ENCODE results near the gene NAT14. TPM values are rescaled to one million over a fixed set of nuclear protein-coding genes. Genes with fewer than 3 reads are reported as not detected.

Gene NAT14
- total RNA-seq: 28.7 and 53.0 TPM in 2 replicates

GRCh38 chr19:55484593-55485438, at the start of gene NAT14:
Gene NAT14, plus strand, starts transcription at chr19:55485188. Its CDS starts 521 bp downstream, at chr19:55485709.

DNA sequence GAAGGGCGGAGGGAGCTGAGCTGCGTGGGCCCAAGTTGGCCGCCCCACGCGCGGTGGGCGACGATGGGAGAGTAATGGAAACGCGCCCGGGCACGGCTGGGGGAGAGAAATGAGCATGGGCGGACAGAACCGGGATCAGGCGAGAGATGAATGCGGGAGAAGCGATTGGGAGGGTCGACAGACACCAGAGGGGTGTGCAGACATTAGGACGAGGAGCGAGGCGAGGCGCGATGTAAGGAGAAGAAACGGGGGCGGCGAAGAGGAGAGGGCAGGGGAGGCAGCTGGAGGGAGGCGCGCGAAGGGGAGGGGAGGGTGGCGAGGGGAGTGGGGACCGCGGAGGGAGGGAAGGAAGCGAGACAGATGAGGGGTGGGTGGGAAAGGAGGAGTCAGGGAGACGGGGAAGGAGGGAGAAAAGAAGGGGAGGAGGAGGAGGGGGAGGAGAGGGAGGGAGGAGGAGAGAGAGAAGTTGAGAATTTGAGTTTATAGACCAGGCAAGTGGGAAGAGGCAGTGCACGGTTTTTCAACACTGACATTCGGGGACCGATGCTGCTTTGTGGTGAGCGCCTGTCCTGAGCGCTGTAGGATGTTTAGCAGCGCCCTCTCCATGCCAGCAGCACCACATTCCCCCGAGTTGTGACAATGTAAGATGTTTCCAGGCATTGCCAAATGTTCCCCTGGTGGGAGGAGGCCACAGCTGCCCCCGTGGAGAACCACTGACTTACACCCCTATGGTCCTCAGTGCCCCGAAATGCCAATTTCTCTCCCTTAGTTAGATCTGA, 41.8 kb upstream of the NAT14 start, which contains the start of gene SHISA7:
Gene SHISA7, minus strand, starts transcription at position 256 of the 779 bp plus-strand sequence. CDS start 437 bp downstream, outside the sequence.

GRCh38 chr19:55461259-55461973, 23.6 kb upstream of the NAT14 start, which contains the start of gene ISOC2:
Gene ISOC2, minus strand, starts transcription at chr19:55461642. Its CDS starts 5,156 bp downstream, at chr19:55456486.

GRCh38 chr19:55464662-55465054, 20.3 kb upstream of the NAT14 start, which contains the start of gene C19orf85:
Gene C19orf85, minus strand, starts transcription at chr19:55464751. Its CDS starts 197 bp downstream, at chr19:55464554.

DNA sequence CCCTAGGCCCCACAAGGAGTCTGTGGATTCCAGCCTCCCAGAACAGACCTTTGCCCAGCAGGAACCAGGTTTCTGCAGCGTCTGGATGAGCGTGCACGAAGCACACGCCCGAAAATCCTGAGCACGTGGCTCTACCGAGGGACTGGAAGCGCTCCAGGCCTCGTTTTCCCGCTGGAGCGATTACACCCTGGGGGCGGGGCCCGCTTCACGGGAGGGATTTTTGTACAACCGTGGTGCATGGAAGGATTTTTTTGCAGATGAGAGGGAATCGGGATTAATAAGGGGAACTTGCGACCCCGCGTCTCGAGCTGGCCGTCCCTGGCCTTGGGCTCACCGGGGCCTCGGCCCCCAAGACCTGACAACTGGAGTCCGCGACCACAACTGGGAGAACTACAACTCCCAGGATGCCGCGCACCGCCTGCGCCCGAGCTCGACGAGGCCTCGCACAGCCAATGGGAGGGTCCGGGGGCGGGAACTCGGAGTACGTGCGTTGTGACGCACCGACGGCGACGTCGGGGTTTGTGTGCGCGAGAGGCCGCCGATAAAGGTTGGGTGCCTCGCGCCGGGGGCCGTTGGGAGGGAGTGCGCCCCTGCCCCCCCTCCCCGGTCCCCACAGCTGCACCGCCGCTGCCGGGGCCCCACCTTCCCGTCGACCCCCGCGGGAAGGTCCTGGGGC, 8.8 kb upstream of the NAT14 start, which contains the start of gene ZNF628:
Gene ZNF628, plus strand, starts transcription at position 518 of the 676 bp plus-strand sequence. CDS start 3,294 bp downstream, outside the sequence.

DNA sequence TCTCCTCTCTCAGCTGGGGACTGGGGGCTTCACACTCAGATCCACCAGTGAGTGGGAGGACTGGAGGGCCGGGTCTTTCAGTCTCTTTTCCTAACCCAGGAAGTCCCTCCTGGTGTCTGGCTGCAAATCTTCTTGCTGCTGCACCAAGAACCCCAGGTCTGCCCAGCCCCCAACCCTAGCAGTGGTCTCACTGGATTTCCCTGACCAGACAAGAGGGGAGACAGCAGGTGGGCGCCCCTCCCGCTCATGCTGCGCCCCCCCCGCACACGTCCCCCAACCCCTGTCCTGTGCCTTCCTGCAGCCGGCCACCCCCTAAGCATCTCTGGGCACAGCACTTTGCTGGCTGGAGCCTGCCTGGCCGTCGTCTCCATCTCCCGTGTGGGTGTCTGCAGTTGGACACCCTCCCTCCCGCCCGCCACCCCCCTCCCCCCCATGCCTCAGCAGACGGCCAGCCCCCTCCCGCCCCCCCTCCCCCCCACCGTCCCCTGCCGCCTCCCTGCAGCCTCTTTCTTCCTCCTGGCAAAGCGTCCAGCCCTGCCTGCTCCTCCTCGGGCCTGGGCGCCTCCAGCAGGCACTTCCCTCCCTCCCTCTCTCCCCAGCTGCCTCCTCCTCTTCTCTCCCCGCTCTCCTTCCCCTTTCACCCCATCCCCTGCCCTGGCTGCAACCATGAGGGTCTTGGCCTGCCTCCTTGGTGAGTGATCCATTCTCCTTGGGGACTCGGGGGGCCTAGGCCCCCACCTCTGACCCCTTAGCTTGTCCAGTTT, 3.1 kb downstream of the NAT14 start, which contains the start of gene SSC5D:
Gene SSC5D, plus strand, starts transcription at position 513 of the 764 bp plus-strand sequence. Its CDS starts 154 bp downstream, at position 667.

Other genes starting within 250 kb of the NAT14 start
- 34.1 and 42.2 TPM in 2 replicates for gene PPP6R1, start 226.2 kb upstream of the NAT14 start, total RNA-seq
- 50.1 and 59.6 TPM in 2 replicates for gene HSPBP1, start 205.1 kb upstream of the NAT14 start, total RNA-seq
- gene BRSK1, start 201.2 kb upstream of the NAT14 start, total RNA-seq: 6.3 and 16.0 TPM in 2 replicates
- not detected in 2 replicates for gene TMEM150B, start 159.8 kb upstream of the NAT14 start, total RNA-seq
- gene KMT5C, start 145.3 kb upstream of the NAT14 start, total RNA-seq: 5.8 and 29.9 TPM in 2 replicates
- 0.56 TPM in 1 of 2 replicates, not detected in the other for gene COX6B2, start 130.5 kb upstream of the NAT14 start, total RNA-seq
- gene GARIN5B, start 121.9 kb upstream of the NAT14 start, total RNA-seq: not detected in 2 replicates
- gene IL11, start 114.7 kb upstream of the NAT14 start, total RNA-seq: 12.8 and 57.4 TPM in 2 replicates
- 0.72 TPM in 1 of 2 replicates, not detected in the other for gene TMEM190, start 108.4 kb upstream of the NAT14 start, total RNA-seq
- 0.39 TPM in 1 of 2 replicates, not detected in the other for gene TMEM238, start 100.9 kb upstream of the NAT14 start, total RNA-seq
- gene RPL28, start 99.3 kb upstream of the NAT14 start, total RNA-seq: 712 and 1,214 TPM in 2 replicates
- 73.9 and 116 TPM in 2 replicates for gene UBE2S, start 77.4 kb upstream of the NAT14 start, total RNA-seq
- not detected in 2 replicates for gene SHISA7, start 41.9 kb upstream of the NAT14 start, total RNA-seq
- gene ISOC2, start 23.5 kb upstream of the NAT14 start, total RNA-seq: 40.2 and 112 TPM in 2 replicates
- gene C19orf85, start 20.4 kb upstream of the NAT14 start, total RNA-seq: not detected in 2 replicates
- gene ZNF628, start 8.6 kb upstream of the NAT14 start, total RNA-seq: 3.2 and 10.4 TPM in 2 replicates
- gene SSC5D, start 3.2 kb downstream of the NAT14 start, total RNA-seq: 6.9 and 19.6 TPM in 2 replicates
- gene SBK2, start 51.9 kb downstream of the NAT14 start, total RNA-seq: 1.8 TPM in 1 of 2 replicates, not detected in the other
- gene SBK3, start 60.4 kb downstream of the NAT14 start, total RNA-seq: 0.13 and 0.40 TPM in 2 replicates
- gene ZNF579, start 95.7 kb downstream of the NAT14 start, total RNA-seq: 7.2 and 13.8 TPM in 2 replicates
- gene FIZ1, start 114.3 kb downstream of the NAT14 start, total RNA-seq: 3.5 and 8.9 TPM in 2 replicates
- 17.5 and 19.0 TPM in 2 replicates for gene ZNF524, start 115.1 kb downstream of the NAT14 start, total RNA-seq
- gene ZNF865, start 120.5 kb downstream of the NAT14 start, total RNA-seq: 3.7 and 6.8 TPM in 2 replicates
- 3.9 and 5.3 TPM in 2 replicates for gene ZNF784, start 139.4 kb downstream of the NAT14 start, total RNA-seq
- gene ZNF580, start 155.8 kb downstream of the NAT14 start, total RNA-seq: 18.1 and 30.6 TPM in 2 replicates
- 33.0 and 58.8 TPM in 2 replicates for gene ZNF581, start 158.5 kb downstream of the NAT14 start, total RNA-seq
- gene CCDC106, start 163.0 kb downstream of the NAT14 start, total RNA-seq: 18.0 and 25.4 TPM in 2 replicates
- gene U2AF2, start 169.8 kb downstream of the NAT14 start, total RNA-seq: 101 and 133 TPM in 2 replicates
- 126 and 179 TPM in 2 replicates for gene EPN1, start 190.0 kb downstream of the NAT14 start, total RNA-seq